ENCODE results near the gene MAGI1.
"Not testable (repeated sequence)": the region's sequence is repeated elsewhere in the genome, so short reads cannot be mapped to it uniquely, and the experiment has no call there.

MAGI1 gene

DNA sequence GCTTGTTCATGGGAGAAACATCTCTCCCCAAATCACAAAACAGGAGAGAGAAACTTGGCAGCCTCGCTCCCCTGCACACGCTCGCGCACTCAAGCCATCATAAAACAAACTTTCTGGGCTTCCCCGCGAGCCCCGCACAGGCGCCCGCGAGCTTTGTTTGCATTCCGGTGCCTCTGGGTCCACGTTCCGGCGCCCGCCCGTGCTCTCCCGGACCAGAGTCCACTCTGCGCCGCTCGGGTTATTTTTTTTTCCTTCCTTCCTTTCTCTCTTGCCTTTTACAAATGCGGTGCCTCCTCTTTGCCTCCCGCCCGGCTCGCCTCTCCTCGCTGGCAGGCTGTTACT is 363 bp downstream of the MAGI1 start:
- no peak for DNase-seq

DNA sequence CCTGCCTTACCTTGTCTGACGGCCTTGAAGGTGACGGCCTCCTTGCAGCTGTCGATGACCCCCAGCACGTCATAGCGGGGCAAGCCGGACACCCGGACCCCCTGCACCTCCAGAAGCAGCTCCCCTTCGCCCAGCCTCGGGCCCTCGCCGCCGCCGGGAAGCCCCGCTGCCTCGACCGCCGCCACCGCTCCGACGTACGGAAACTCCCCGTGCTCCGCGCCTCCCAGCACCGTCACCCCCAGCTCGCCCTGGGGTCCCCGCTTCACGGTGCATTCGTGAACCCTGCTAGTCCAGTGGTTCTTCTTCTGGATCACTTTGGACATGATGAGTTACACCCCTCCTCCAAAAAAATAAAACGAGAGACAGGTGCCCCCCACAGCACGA is 740 bp downstream of the MAGI1 start:
- DNase-seq = no peak

DNA sequence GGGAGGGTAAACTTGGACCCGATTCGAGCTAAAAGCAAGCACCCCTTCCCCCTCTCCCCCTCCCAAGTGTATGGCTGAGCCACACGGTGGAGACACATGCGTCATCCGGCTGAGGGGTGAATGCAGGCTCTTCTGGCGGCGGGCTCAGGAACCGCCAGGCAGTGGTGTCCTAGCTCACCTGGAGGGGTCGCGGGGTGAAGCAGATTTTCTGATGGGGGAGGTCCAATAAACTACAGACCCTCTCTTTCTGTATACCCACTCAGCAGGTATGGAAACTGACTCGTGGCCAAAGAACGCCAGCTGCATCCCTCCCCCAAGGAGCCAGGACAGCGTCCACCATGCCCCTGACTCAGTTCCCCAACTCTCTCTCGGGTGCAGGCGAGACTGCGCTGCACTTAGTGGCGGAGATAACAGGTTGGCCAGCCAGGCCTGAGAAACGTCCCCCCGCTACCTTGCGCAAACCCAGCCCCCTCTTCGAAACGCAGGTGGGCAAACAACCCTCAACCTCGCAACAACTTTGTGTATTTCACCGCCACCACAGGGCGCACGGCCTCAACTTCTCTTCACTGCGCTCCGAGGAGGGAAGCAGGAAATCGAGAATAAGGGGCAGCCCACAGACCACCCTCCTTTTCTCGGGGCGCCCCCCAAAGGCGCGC is 1.3 kb downstream of the MAGI1 start:
- DNase-seq = peak; percentile 58

DNA sequence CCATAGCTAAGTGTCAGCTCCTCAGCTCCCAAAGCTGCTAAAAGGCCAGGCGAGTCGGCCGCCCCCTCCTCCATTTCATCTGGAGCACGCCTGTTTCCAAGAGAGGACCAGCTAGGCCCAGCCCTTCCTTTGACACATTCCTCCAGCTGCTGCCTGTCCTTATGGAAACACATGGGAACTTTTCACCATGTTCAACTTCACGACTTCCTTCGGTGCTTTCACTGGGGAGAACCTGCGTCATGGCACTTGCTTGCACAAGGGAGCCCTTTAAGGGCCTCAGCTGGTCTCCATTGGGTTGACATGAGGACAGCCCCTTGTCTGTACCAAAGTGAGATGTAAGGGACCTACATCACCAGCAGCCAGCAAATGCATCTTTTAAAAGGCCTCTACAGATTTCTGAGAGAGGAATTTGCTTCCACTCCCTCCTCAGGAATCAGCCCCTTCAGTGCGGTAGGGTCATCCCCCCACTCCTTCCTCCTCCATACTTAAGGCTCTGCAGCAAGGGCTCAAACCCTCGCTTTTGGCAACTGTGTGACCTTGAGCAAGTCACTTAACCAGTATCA is 2.1 kb downstream of the MAGI1 start:
- no peak for DNase-seq

DNA sequence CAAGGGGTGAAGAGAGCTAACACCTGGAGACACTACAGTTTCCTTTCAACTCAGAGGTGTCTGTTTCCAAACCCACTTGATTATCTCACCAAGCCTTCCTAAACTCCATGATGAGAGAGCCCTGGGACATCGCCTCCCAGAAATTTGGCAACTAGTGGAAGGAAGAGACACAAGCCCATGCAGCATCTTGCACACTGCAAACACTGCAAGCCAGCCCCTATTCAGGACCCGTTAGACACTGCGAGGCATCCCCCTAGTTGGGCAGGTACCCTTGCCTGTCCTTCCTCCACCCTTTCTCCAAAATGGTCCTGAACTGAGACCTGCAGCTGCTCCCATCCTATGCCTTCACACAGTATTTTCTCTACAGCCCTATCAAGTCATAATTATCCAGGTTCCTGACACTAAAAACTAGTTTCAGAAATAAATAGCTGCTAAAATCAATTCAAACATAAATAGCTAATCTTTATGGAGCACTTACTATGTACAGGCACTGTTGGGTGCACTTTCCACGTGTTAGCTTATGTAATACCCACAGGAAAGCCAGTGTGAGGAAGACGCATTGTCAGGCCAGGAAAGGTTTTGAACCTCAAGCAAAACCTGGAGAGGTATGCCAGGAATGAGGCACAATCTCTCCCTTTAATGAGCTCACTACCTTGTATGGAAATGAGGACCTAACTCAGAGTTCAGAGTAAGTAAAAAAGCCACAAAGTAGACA is 2.8 kb downstream of the MAGI1 start:
- peak; percentile 31 for DNase-seq

DNA sequence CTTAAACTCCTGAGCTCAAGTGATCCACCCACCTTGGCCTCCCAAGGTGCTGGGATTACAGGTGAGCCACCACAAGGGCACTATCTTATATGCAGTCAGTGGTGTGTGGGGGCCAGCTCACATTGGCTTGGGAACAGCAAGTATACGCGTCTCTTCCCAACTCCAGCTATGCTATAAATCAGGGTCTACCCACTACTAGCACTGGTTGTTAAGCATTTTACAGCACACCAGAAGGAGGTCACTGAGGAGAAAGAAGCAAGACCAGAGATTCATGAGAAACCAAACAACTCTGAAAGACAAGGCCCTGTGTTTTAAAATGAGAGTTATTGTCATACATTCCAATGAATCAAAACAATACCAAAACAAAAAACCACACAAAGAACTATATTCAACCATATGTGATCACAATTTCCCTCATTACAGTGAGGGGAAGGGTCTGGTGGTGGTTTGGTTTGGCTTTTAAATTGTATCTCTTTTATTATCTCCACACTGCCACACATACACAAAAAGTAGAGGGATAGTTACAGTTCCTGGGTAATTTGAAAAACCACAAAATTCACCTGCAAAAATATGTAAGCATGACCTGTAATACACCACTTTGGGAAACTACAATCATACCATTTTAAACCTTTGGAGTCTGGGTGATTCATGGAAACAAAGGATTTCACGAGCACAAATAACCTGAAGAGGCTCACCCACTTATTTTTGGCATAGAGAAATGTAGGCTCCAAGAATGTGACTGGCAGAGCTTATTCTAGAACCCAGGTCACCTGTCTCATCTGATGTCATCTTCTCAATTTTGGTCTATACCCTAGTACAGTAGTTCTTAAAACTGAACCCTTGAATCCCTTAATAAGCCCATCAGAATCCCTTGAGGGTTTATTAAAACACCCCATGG is 5.2 kb downstream of the MAGI1 start:
- no peak for DNase-seq

DNA sequence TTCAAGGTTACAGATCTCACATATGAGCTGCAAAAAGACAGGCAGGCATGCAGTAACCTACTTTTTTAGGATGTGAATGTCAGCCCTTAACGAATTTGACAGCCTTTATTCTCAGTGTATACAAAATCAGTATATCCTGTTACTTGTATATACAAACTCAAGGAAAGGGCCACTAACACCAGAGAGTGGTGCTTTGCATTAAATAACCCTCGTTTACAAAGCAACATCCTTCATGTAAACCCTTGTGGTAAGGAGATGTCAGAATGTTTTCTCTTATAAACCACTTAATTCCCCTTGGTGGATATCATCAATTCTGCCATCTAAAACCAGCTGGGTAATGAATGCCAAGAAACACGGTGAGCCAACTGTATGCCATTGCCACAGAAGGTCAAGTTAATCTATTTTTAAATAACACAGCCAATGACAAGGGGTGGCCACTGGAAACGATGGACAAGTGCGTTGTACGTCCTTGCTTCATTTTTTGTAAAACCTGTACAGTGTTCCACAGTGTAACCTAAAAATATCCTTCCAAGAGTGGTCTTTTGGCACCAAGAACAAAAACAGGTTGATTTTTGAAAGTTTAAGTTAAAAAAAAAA is 7.5 kb downstream of the MAGI1 start:
- DNase-seq = no peak

DNA sequence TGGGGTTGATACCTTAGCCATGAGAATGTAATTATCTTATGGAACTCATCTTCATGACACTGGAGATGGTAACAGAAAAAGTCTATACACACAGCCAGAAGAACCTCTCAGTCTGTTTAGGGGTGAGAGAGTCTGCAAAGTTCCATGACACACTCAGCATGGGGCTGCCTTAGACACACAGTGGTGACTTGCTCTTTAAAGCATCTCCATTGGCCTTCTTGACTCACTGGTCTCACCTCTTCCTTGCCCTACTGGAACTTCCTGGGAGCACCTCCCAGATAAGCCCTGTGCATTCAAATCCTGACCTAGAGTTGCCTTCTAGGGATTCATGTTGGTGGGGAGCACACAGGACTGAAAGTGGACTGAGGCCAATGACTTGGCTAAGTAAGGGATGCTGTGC is 9.3 kb downstream of the MAGI1 start:
- peak; percentile 29 for DNase-seq

DNA sequence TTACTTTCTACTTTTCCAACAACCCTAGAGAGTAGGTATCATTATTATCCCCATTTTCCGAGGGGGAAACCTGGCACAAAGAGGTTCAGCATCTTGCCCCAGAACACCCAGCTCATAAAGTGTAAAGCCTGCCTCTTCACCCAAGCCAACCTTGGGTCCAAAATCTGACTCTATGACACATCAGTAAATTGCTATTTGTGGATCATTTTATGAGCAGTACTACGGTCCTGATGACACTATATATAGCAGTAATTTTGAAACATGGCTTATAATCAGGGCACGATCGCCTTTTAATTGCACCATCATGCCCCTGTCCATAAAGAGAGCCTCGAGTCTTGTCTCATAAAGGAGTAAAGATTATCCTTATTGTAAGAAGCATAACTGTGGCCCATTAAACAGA is 9.7 kb downstream of the MAGI1 start:
- DNase-seq = no peak

DNA sequence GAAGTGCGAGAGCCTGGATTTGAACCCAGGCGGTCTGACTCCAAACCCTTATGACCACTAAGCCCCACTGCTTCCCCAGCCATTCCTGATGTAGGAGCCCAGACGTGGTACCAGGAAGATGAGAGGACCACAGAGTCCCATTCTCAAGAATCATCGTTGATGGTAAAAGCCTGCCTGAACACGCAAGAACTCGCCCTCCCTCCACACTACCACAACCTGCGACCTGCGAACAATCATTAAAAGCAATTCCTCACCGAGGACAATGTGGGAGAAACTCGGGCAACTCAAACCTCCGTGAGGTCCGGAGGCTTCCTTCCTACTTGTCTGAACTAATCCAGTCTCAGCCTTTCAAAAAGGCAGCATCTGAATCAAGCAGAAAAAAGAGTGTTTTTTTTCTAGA is 10.3 kb downstream of the MAGI1 start:
- DNase-seq = no peak

DNA sequence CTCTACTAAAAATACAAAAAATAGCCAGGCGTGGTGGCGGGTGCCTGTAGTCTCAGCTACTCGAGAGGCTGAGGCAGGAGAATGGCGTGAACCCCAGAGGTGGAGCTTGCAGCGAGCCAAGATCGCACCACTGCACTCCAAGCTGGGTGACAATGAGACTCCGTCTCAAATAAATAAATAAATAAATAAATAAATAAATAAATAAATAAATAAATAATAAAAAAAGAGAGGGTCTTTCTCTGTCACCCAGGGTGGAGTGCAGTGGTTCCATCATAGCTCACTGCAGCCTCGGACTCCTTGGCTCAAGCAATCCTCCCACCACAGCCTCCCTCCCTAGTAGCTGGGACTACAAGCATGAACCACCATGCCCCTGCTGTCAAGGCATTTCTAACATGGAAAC is 11.6 kb downstream of the MAGI1 start:
- DNase-seq = not testable (repeated sequence)

DNA sequence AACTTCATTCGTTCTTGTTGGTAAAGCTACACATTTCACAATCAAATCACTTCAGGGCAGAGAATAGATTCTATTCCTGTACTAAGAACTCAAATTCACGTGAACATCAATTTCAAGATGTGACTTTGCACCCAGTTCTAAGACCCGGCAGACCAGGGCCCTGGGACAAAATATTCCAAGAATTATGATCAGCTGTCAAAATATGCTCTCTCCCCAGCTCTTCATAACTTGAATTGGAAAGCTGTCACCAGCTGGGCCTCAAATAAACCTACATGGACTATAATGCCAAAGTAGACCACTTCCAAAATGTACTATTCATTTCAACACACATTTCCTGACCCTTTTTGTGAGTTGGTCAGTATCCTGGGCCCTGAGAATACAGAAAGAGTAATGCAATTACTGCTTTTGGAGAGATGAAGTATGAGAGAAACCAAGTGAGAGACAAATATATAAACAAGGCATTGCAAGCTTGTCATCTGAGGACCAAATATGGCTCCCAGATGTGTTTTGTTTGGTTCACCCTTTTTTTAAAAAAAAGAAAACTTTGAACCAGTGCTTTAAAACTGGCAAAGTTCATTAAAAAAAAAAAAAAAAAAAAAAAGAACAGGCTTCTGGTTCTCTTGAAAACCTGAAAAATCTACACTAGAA is 14.9 kb downstream of the MAGI1 start:
- no peak for DNase-seq

DNA sequence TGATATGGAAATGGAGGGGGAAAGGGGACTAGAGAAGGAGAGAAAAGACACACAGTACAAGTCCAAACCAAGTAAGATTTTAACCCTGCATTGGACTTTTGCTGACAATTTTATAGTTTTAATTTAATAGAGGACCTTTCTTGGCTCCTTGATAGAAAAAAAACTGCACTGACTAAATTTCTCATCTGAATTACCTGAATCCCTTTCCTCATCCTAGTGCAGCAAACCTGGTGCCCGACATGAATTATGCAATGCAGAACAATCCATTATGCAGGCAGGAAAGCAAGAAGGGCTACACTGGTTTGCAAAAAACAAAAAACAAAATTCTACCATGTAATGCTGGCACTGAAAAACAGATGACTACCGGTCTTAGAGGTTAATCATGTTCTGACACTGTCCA is 15.5 kb downstream of the MAGI1 start:
- no peak for DNase-seq

DNA sequence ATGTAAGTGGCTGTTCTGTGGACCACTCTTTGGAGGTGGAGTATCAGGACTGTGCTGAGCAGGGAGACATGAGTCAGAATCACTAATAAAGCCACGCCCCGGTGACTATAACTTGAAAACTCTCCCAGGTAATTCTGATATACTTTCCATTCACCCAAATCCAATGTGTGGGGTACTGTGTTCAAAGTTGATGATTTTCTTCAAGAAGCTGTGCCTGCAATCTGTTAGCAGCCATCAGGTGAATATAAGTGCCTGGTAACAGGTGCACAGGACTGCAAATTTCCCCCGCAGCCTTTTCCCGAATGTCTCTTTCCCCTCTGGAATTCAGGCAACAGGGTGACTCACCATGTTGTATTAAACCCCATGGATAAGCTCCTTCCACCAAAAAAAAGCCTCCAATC is 17.0 kb downstream of the MAGI1 start:
- DNase-seq = peak; percentile 56

DNA sequence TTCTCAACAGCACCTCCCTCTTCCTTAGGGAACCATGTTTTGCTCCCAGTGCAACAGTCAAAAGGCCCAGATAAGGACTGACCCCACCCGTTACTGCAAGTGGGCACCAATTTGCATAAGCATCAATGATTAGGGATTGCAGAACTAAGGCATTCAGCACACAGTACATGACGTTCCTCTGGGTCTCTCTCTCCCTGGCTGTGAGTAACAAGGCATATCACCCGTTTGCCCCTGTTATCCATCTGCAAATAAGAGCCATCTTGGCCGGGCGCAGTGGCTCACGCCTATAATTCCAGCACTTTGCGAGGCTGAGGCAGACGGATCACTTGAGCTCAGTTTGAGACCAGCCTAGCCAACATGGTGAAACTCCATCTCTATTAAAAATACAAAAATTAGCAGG is 18.8 kb downstream of the MAGI1 start:
- no peak for DNase-seq

DNA sequence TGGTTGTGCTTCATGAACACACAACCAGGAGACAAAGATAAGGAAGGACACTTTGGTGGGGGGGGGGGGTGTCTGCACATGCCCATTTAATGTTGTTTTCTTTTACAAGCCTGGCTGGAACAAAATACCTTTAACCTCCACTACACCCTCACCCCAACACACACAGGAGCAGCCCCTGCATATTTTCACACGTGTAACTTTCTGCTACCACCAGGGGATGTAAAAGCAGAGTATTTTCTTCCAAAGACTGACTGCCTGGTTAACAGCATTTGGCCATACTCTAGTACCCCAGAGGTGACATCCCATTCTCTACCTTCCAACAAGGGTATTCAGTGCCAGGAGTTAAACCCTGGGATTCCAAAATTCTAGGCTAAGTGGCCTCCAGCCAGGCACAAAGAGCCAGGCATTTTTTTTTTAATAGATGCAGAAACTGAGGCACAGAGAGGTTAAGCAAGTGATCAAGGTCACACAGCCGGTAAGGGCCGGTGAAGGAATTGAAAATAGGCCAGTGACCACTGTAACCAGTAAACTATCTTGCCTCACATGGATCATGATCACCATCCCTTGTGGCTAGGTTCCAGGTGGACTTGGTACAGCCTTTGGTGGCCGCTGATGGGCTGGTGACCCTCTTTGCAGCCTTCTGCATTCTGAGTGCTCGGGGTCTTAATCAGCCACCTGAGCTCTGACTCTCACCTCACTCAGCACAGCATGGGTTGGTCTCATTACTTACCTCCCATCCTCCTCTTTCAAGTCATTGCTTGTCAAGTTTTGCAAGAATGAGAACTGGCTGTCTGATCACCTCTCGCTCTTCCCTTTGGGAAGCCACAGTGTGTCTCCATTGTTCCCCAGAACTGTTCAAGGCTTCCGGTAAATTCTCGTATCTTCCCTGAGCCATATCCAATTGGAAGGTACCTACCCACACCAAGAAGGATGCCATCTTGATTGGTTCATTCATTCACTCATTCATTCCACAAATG is 20.4 kb downstream of the MAGI1 start:
- no peak for DNase-seq

DNA sequence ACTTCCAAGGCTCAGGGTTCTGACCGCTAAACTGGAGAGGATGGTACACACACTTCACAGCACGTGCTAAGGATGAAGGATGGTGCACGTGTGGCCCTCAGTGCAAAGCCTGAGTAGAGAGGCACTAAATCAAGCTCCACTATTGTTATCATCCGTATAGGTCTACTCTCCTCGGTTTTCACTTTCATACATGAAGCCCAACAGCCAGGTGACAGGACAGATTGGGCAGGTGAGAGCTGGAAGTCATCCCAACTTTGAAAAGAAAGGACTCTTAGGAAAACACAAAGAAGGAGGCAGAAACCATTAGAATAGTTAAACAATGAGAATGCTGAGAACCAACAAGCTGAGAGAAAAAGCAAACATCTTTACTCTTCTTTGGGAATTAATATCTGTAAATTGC is 21.1 kb downstream of the MAGI1 start:
- DNase-seq = no peak

DNA sequence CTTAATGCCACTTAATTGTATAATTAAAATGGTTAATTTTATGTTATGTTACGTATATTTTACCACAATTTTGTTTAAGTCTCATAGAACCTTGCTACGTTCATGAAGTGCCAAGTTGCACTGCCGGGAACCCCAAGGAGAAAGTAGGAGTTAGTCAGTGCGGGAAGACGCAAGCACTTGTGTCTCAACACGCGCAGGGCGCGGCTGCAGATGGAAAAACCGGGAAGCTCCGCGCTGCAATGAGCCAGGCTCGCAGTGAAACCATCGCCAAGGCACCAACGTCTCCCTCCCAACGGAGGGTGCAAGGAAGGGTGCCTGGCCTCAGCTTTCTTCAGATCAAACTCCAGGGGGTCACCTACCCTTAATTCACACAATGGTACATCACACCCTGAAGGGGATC is 21.6 kb downstream of the MAGI1 start:
- no peak for DNase-seq

DNA sequence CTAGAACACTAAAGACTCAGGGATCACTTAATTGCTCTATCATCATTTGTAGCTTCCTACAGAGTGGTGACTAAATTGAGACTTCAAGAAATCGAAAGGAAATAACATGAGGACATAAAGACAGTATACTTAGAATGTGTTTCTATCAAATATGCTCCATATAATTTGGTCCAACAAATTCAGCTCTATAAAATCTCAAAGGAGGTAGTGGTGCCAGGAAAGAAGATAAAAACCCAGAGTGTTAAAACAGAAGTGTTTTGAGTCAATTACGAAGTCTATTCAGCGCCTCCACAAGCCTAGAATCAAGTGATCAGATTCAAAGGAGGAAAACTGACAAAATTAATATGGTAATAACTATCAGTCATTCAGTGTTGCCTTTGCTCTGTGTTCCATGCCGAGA is 22.9 kb downstream of the MAGI1 start:
- no peak for DNase-seq

DNA sequence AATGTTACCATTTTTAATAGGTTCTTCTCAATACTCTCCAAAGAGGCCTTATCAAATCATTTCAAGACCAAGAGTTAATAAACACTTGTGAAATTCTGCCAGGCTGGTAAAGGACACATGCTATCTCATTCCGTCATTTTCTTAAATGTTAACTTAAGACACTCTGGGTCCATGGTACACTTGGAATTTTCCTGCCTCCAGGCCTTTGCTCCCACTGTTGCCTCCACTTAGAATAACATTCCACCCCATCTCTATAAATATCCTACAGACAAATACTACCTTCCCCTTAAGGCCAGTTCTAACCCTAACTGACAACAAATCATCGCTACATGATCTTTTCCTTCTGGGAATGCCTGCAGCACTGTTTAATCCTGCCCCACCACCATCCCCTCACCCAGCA is 24.1 kb downstream of the MAGI1 start:
- DNase-seq = peak; percentile 34

DNA sequence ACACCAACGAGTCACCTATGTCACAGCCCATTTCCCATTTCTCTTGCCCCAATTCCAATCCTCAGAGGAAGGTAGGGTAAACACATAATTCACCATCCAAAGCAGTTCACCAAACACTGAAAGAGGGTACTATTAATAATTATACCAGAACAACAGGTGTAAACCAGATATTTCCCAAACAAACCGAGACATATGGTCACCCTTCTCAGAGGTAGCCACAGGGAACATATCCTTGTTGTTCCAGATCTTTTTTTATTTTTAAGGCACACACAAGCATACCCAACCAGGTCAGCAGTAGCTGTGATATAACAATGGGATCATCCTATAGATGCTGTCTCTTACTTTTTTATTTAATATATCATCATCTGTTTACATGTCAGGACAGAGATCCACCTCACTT is 24.7 kb downstream of the MAGI1 start:
- DNase-seq = no peak

DNA sequence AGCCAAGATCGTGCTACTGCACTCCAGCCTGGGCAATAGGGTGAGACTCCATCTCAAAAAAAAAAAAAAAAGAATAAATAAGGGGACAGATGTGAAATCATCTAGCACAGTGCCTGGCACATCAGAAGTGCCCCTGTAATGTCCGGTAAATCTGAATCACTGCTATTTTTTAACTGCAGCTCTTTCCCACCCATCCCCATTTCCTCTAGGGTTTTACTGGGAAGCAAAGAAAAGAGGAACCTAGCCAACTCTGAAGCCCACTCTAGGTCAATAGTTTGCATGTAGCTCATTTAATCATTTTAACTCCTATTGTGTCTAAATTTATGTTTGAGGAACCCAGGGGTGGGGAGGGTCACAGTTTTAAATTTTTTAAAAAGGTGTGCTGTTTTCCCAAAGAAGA is 26.0 kb downstream of the MAGI1 start:
- DNase-seq = no peak

Data from EL (cell line).